ENCODE data around the gene TM2D3. TPM values are rescaled to one million over a fixed set of nuclear protein-coding genes. Genes with fewer than 3 reads are reported as not detected.

TM2D3 gene
- total RNA-seq, 1 experiment from 2014 or later = 35.2 TPM

DNA sequence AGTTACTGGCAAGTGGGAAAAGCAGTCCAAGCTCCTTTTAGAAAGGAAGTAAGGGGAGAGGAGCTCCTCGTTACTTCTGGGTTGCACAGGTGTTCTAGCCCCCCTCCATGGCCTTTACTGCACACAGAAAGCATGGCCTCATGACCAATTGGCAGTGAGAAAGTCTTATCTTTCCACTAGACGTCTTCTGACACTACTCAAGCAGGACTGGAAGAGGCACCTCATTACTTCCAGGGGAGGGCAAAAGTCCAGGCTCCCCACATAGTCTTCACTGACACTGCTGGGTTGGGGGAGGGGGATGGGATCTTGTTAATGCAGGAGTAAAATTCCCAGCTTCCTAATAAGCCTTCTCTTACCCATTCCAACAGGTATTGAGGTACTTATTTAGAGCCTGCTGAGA, 27.6 kb upstream of the TM2D3 start:
- CTCF ChIA-PET = no interaction called here
- RAD21 ChIA-PET (ENCODE audit: low non-redundant PET in 1 of 2, low total read pairs in 2 of 2, uncharacterized antibody in 2 of 2, unreplicated experiment in 2 of 2) = no interaction called here
- Histone ChIP-seq H4K20me1 (ENCODE audit: insufficient read depth) (no peaks in the 10 kb centered on the region), H3K9me2 (ENCODE audit: insufficient read depth) (no peaks in the 10 kb centered on the region), H3K27ac (ENCODE audit: low read depth, low read length) (no peak overlapping the region), H3K9ac (ENCODE audit: low read length) (no peak overlapping the region), H3K4me1 (ENCODE audit: control insufficient read depth in 1 of 2, insufficient read depth in 2 of 2, low read length in 2 of 2) (no peaks in the 10 kb centered on the region), H3K4me2 (ENCODE audit: low read length) (no peak overlapping the region), H3K27me3 (ENCODE audit: insufficient read depth, low read length) (no peaks in the 10 kb centered on the region), H3K36me3 (ENCODE audit: control insufficient read depth in 1 of 2, insufficient read depth in 2 of 2, low read length in 2 of 2) (peaks cover 0 to 4% of the 10 kb centered on the region in 2 experiments; a peak in 2 of 4 replicates), H3K4me3 (replicated peaks in 1 of 2; ENCODE audit: low read depth in 1 of 2, low read length in 2 of 2) (no peak overlapping the region), H2AFZ (ENCODE audit: low read depth, low read length, poor library complexity, severe bottlenecking) (no peak overlapping the region), H3K79me2 (ENCODE audit: insufficient read depth, low read length) (no peaks in the 10 kb centered on the region), H3K9me3 (ENCODE audit: control insufficient read depth in 1 of 2, insufficient read depth in 1 of 2, low read depth in 1 of 2, low read length in 2 of 2) (no peaks in the 10 kb centered on the region)
- no peak for DNase-seq (ENCODE audit: low read depth, low spot score)
- POLR2A ChIA-PET = no interaction called here
- TF ChIP-seq POLR2A (IDR thresholded peaks at IDR 0.05; ENCODE audit: borderline replicate concordance, extremely low read depth, insufficient read depth, insufficient read length) = no peak
- no peak for TF ChIP-seq EZH2phosphoT487 (IDR thresholded peaks at IDR 0.05; ENCODE audit: borderline replicate concordance)
- no peak for TF ChIP-seq CBX3 (IDR thresholded peaks at IDR 0.05; ENCODE audit: low read depth)
- TF ChIP-seq ELF1 (IDR thresholded peaks at IDR 0.05; ENCODE audit: borderline replicate concordance, low read depth) = no peak
- TF ChIP-seq, protein P1, sequence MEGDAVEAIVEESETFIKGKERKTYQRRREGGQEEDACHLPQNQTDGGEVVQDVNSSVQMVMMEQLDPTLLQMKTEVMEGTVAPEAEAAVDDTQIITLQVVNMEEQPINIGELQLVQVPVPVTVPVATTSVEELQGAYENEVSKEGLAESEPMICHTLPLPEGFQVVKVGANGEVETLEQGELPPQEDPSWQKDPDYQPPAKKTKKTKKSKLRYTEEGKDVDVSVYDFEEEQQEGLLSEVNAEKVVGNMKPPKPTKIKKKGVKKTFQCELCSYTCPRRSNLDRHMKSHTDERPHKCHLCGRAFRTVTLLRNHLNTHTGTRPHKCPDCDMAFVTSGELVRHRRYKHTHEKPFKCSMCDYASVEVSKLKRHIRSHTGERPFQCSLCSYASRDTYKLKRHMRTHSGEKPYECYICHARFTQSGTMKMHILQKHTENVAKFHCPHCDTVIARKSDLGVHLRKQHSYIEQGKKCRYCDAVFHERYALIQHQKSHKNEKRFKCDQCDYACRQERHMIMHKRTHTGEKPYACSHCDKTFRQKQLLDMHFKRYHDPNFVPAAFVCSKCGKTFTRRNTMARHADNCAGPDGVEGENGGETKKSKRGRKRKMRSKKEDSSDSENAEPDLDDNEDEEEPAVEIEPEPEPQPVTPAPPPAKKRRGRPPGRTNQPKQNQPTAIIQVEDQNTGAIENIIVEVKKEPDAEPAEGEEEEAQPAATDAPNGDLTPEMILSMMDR (IDR thresholded peaks at IDR 0.05 in 2 of 3, conservative IDR thresholded peaks at IDR 0.05 in 1 of 3; ENCODE audit: borderline replicate concordance in 1 of 3, insufficient read depth in 1 of 3, low read depth in 2 of 3, low read length in 2 of 3) = no peak
- TF ChIP-seq, protein P2, sequence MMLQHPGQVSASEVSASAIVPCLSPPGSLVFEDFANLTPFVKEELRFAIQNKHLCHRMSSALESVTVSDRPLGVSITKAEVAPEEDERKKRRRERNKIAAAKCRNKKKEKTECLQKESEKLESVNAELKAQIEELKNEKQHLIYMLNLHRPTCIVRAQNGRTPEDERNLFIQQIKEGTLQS (IDR thresholded peaks at IDR 0.05) = no peak
- TF ChIP-seq, protein P3, sequence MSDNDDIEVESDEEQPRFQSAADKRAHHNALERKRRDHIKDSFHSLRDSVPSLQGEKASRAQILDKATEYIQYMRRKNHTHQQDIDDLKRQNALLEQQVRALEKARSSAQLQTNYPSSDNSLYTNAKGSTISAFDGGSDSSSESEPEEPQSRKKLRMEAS (IDR thresholded peaks at IDR 0.05) = no peak
- TF ChIP-seq, protein P4, sequence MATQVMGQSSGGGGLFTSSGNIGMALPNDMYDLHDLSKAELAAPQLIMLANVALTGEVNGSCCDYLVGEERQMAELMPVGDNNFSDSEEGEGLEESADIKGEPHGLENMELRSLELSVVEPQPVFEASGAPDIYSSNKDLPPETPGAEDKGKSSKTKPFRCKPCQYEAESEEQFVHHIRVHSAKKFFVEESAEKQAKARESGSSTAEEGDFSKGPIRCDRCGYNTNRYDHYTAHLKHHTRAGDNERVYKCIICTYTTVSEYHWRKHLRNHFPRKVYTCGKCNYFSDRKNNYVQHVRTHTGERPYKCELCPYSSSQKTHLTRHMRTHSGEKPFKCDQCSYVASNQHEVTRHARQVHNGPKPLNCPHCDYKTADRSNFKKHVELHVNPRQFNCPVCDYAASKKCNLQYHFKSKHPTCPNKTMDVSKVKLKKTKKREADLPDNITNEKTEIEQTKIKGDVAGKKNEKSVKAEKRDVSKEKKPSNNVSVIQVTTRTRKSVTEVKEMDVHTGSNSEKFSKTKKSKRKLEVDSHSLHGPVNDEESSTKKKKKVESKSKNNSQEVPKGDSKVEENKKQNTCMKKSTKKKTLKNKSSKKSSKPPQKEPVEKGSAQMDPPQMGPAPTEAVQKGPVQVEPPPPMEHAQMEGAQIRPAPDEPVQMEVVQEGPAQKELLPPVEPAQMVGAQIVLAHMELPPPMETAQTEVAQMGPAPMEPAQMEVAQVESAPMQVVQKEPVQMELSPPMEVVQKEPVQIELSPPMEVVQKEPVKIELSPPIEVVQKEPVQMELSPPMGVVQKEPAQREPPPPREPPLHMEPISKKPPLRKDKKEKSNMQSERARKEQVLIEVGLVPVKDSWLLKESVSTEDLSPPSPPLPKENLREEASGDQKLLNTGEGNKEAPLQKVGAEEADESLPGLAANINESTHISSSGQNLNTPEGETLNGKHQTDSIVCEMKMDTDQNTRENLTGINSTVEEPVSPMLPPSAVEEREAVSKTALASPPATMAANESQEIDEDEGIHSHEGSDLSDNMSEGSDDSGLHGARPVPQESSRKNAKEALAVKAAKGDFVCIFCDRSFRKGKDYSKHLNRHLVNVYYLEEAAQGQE (IDR thresholded peaks at IDR 0.05; ENCODE audit: low read depth) = no peak
- TF ChIP-seq SIN3A (IDR thresholded peaks at IDR 0.05; ENCODE audit: low read depth) = no peak
- no peak for TF ChIP-seq ZFX (IDR thresholded peaks at IDR 0.05)
- no peak for TF ChIP-seq JUND (IDR thresholded peaks at IDR 0.05)
- TF ChIP-seq TCF7L2 (IDR thresholded peaks at IDR 0.05; ENCODE audit: borderline replicate concordance, extremely low read depth, insufficient read depth, insufficient read length) = no peak
- TF ChIP-seq FOSL1 (IDR thresholded peaks at IDR 0.05; ENCODE audit: low read depth) = no peak
- no TSS peak for BruUV-seq (replicated peaks)
- ATAC-seq = no peak
- intact Hi-C loops (cut with micrococcal nuclease) = no loop called here

Data from HCT116 (cell line).